ENCODE results near the gene CRB2. TPM values are rescaled to one million over a fixed set of nuclear protein-coding genes. Genes with fewer than 3 reads are reported as not detected.
A peak's percentile ranks its signal among the peaks of the same experiment; 100 is the strongest.

Gene CRB2
- total RNA-seq, 1 experiment from 2014 or later = 3.6 TPM

DNA sequence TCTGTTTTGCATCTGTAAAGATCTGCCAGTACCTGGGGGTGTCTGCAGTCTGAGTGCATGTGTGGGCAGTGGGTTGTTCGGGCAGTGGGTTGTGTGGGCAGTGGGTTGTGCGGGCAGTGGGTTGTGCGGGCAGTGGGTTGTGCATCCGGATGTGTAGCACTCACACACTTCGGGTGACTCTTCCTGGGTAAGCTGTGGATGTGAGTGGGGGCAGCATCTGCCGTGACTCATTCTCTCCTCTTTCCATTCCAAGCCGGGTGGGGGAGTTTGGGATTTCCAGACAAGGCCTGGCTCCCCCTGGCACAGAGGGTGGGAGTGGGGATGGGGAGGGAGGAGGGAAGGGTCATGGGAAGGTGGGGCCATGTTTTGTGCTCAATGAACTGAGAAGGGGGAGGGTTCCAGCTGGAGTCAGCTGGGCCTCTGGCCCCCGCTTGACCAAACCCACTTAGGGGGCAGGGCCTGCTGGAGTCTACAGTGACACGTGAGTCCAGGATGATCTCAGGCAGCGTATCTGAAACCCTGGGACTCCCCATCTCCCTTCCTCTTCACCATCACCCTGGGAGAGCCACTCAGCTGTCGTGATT lies 8.3 kb downstream of the CRB2 start:
- DNase-seq = no peak
- no peak overlapping the region for H4K8ac ChIP-seq (replicated peaks; ENCODE audit: insufficient read length, low read depth, low read length)
- H3K14ac ChIP-seq (ENCODE audit: insufficient read depth, low read length) = no peak overlapping the region
- H4K20me1 ChIP-seq (ENCODE audit: control insufficient read depth, insufficient read depth, insufficient read length) = no peaks in the 10 kb centered on the region
- H3K9me3 Mint-ChIP-seq = no peaks in the 10 kb centered on the region
- TF ChIP-seq CTCF (conservative IDR thresholded peaks at IDR 0.05) = no peak
- no peaks in the 10 kb centered on the region for H3K23me2 ChIP-seq (ENCODE audit: insufficient read length, low read depth, low read length, poor library complexity, severe bottlenecking)
- no peaks in the 10 kb centered on the region for H3K79me2 ChIP-seq (ENCODE audit: insufficient read depth, low read length)
- no peak overlapping the region for H4K91ac ChIP-seq (ENCODE audit: insufficient read length, low read depth, low read length)
- H3K9me3 ChIP-seq (ENCODE audit: control insufficient read depth, low read depth, low read length) = no peaks in the 10 kb centered on the region
- no peak overlapping the region for H2AFZ ChIP-seq (ENCODE audit: low read length)
- H3K23ac ChIP-seq (ENCODE audit: insufficient read length, low read depth, low read length) = no peak overlapping the region
- H2BK20ac ChIP-seq (ENCODE audit: low read depth, low read length, poor library complexity, severe bottlenecking) = no peak overlapping the region
- H3K27me3 ChIP-seq (ENCODE audit: insufficient read depth, low read length) = no peaks in the 10 kb centered on the region
- no peak overlapping the region for H3K18ac ChIP-seq (ENCODE audit: insufficient read length, low read depth, low read length)
- H2BK15ac ChIP-seq (ENCODE audit: low read depth, low read length) = no peak overlapping the region
- no CpG with 5 or more reads among the region's 11 CpGs for WGBS (ENCODE audit: extremely low coverage, insufficient read length, low lambda C conversion rate)
- H3K9ac ChIP-seq (ENCODE audit: extremely low read depth, insufficient read length, low read length) = no peak overlapping the region
- no peak overlapping the region for H2BK12ac ChIP-seq (ENCODE audit: insufficient read length, low read depth, low read length)
- H3K4me1 ChIP-seq (ENCODE audit: insufficient read depth, low read length) = peaks cover 7% of the 10 kb centered on the region; the same call in 1 of the 2 replicates
- H2BK5ac ChIP-seq (ENCODE audit: insufficient read length, low read length) = no peak overlapping the region
- no peak overlapping the region for H3K56ac ChIP-seq (ENCODE audit: insufficient read length, low read depth, low read length)
- no peak overlapping the region for H3K4me3 Mint-ChIP-seq
- H3K27me3 Mint-ChIP-seq (ENCODE audit: low read depth) = peaks cover 14% of the 10 kb centered on the region
- H3K27ac Mint-ChIP-seq = 0 out of 7 replicates have a peak overlapping the region, but pooled peaks of 1 of the 3 experiments have one; percentile 7
- no peak overlapping the region for H3K4me2 ChIP-seq (ENCODE audit: insufficient read depth, insufficient read length, low read length)
- no peaks in the 10 kb centered on the region for H3K79me1 ChIP-seq (ENCODE audit: insufficient read depth, low read depth, low read length, poor library complexity, severe bottlenecking)
- H2BK120ac ChIP-seq (ENCODE audit: low read depth, low read length, poor library complexity, severe bottlenecking) = no peak overlapping the region
- no peak overlapping the region for H3K4ac ChIP-seq (ENCODE audit: low read depth, low read length)
- no peak overlapping the region for H4K5ac ChIP-seq (ENCODE audit: insufficient read length, low read depth, low read length)
- H3K27ac ChIP-seq (ENCODE audit: insufficient read length, low read depth, low read length) = no peak overlapping the region
- H3T11ph ChIP-seq (ENCODE audit: low read length) = no peak overlapping the region
- H3K36me3 Mint-ChIP-seq (ENCODE audit: insufficient read depth in 1 of 3, low read depth in 3 of 3) = peaks cover 0 to 2% (median 0%) of the 10 kb centered on the region in 3 experiments; a peak in 2 of 7 replicates
- H3K4me1 Mint-ChIP-seq = peaks cover 46 to 68% of the 10 kb centered on the region in 2 experiments
- H2AK5ac ChIP-seq (ENCODE audit: insufficient read length, low read length) = no peak overlapping the region

Measured in H9 (cell line).